Loucy (cell line): ENCODE data around the gene PLP1.

Experiments
- CTCF ChIP-seq: fragments of 200-600 bp; sonication (generic); conservative IDR thresholded peaks from 2 replicates; pipeline ENCODE4 v1.5.1; 2014; ENCODE audit warnings: mild to moderate bottlenecking, antibody characterized with exemption, low read length
- EZH2phosphoT487 ChIP-seq: fragments of 200-600 bp; IDR thresholded peaks from 2 replicates; pipeline ENCODE4 v1.6.1; 2018; ENCODE audit warnings: antibody characterized with exemption, mild to moderate bottlenecking, moderate library complexity, borderline replicate concordance

- TF ChIP-seq CTCF (no peak), EZH2phosphoT487 (no peak)
These were observed 21.1 kb downstream of the PLP1 start for GRCh38 chrX:103797691-103798090.
